ENCODE measurements around the gene LRRC58. TPM values are rescaled to one million over a fixed set of nuclear protein-coding genes. Genes with fewer than 3 reads are reported as not detected.

Gene LRRC58
- total RNA-seq, 1 experiment from 2014 or later = 34.8 TPM

DNA sequence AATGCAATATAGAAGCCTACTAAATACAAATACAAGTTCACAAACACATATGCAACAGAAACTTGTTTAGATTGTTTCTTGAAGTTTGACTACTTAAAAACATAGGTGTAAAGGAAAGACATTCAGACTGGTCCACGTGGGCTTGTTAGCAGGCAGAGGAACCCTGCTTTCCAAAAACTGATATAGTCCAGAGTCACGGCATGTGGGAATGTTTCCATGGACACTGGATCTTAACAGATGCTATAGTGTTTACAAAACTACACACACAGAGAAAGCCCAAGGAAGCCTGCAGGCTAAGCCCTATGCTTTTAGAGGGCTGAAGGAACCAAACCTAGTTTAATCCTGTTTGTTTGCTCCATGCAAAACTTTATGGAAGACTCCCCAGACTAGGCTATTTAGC lies 45.2 kb upstream of the LRRC58 start:
- CTCF ChIA-PET = no interaction called here
- BruUV-seq (replicated peaks) = TSS peak; percentile 22
- H3K36me3 ChIP-seq (ENCODE audit: control insufficient read depth in 1 of 2, insufficient read depth in 2 of 2, low read length in 2 of 2) = no peaks in the 10 kb centered on the region
- intact Hi-C loops (cut with micrococcal nuclease) = no loop called here
- no peak overlapping the region for H3K4me3 ChIP-seq (replicated peaks in 1 of 2; ENCODE audit: low read depth in 1 of 2, low read length in 2 of 2)
- no peaks in the 10 kb centered on the region for H3K27me3 ChIP-seq (ENCODE audit: insufficient read depth, low read length)
- TF ChIP-seq POLR2A (IDR thresholded peaks at IDR 0.05; ENCODE audit: borderline replicate concordance, extremely low read depth, insufficient read depth, insufficient read length) = no peak
- TF ChIP-seq, protein P1, sequence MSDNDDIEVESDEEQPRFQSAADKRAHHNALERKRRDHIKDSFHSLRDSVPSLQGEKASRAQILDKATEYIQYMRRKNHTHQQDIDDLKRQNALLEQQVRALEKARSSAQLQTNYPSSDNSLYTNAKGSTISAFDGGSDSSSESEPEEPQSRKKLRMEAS (IDR thresholded peaks at IDR 0.05) = no peak
- no peak for TF ChIP-seq POLR2AphosphoS5 (IDR thresholded peaks at IDR 0.05; ENCODE audit: low read depth, low read length)
- TF ChIP-seq REST (IDR thresholded peaks at IDR 0.05; ENCODE audit: low read depth) = no peak
- TF ChIP-seq, protein P2, sequence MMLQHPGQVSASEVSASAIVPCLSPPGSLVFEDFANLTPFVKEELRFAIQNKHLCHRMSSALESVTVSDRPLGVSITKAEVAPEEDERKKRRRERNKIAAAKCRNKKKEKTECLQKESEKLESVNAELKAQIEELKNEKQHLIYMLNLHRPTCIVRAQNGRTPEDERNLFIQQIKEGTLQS (IDR thresholded peaks at IDR 0.05) = no peak
- TF ChIP-seq YY1 (IDR thresholded peaks at IDR 0.05; ENCODE audit: extremely low read depth, insufficient replicate concordance, low read depth, low read length) = no peak
- TF ChIP-seq CBX3 (IDR thresholded peaks at IDR 0.05; ENCODE audit: low read depth) = no peak
- TF ChIP-seq, protein P3, sequence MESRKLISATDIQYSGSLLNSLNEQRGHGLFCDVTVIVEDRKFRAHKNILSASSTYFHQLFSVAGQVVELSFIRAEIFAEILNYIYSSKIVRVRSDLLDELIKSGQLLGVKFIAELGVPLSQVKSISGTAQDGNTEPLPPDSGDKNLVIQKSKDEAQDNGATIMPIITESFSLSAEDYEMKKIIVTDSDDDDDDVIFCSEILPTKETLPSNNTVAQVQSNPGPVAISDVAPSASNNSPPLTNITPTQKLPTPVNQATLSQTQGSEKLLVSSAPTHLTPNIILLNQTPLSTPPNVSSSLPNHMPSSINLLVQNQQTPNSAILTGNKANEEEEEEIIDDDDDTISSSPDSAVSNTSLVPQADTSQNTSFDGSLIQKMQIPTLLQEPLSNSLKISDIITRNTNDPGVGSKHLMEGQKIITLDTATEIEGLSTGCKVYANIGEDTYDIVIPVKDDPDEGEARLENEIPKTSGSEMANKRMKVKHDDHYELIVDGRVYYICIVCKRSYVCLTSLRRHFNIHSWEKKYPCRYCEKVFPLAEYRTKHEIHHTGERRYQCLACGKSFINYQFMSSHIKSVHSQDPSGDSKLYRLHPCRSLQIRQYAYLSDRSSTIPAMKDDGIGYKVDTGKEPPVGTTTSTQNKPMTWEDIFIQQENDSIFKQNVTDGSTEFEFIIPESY (IDR thresholded peaks at IDR 0.05; ENCODE audit: extremely low read depth, insufficient replicate concordance, low read length) = no peak
- TF ChIP-seq EZH2phosphoT487 (IDR thresholded peaks at IDR 0.05; ENCODE audit: borderline replicate concordance) = no peak
- no peak for ATAC-seq
- no peaks in the 10 kb centered on the region for H4K20me1 ChIP-seq (ENCODE audit: insufficient read depth)
- no peaks in the 10 kb centered on the region for H3K9me3 ChIP-seq (ENCODE audit: control insufficient read depth in 1 of 2, insufficient read depth in 1 of 2, low read depth in 1 of 2, low read length in 2 of 2)
- POLR2A ChIA-PET = no interaction called here
- H3K4me1 ChIP-seq (ENCODE audit: control insufficient read depth in 1 of 2, insufficient read depth in 2 of 2, low read length in 2 of 2) = no peaks in the 10 kb centered on the region
- H2AFZ ChIP-seq (ENCODE audit: low read depth, low read length, poor library complexity, severe bottlenecking) = no peak overlapping the region
- H3K27ac ChIP-seq (ENCODE audit: low read depth, low read length) = no peak overlapping the region
- no peaks in the 10 kb centered on the region for H3K9me2 ChIP-seq (ENCODE audit: insufficient read depth)
- RAD21 ChIA-PET (ENCODE audit: low non-redundant PET in 1 of 2, low total read pairs in 2 of 2, uncharacterized antibody in 2 of 2, unreplicated experiment in 2 of 2) = no interaction called here
- no peak for DNase-seq (ENCODE audit: low read depth, low spot score)
- no peak overlapping the region for H3K4me2 ChIP-seq (ENCODE audit: low read length)
- no peaks in the 10 kb centered on the region for H3K79me2 ChIP-seq (ENCODE audit: insufficient read depth, low read length)
- no peak overlapping the region for H3K9ac ChIP-seq (ENCODE audit: low read length)

Data from HCT116 (cell line).